B cell (primary cell): ENCODE data around the gene CYP2W1. TPM values are rescaled to one million over a fixed set of nuclear protein-coding genes. Genes with fewer than 3 reads are reported as not detected.

ENCODE experiments used
- ATAC-seq: fragments of 200-7000 bp; cut with Tn5 transposase; one replicate; pipeline ENCODE4 v1.10.0; 2021; ENCODE audit warnings: low read depth, mild to moderate bottlenecking, moderate number of reproducible peaks, moderate library complexity
- CTCF ChIA-PET: fragments of 350-600 bp; sonication (Branson Sonifier 250); formaldehyde crosslinking; loops from one replicate; lab custom pipeline; 2021; ENCODE audit warnings: antibody characterized with exemption, inconsistent platforms; lab: Charles Lee
- POLR2A ChIA-PET: fragments of 350-600 bp; sonication (Branson Sonifier 250); formaldehyde crosslinking; loops from one replicate; lab custom pipeline; 2021; ENCODE audit warnings: antibody characterized with exemption; lab: Charles Lee
- DNase-seq: peaks from one replicate; pipeline ENCODE4 v3.0.0; 2013
- H2AFZ ChIP-seq: 2 replicates; pipeline ENCODE4 v1.6.1; 2012; ENCODE audit warnings: mild to moderate bottlenecking, low read depth, low read length; ENCODE audit not compliant: insufficient read depth, poor library complexity, severe bottlenecking
- H3K27ac ChIP-seq, 2 donors: 1 replicate in 1 of 2; 2 replicates in 1 of 2; pipeline ENCODE4 v1.5.1; 2012 to 2013; ENCODE audit warnings: low read length in 2 of 2, mild to moderate bottlenecking in 2 of 2, moderate library complexity in 1 of 2
- H3K27me3 ChIP-seq, 4 experiments: fragments of 200-600 bp in 1 of 4; sonication (generic) in 1 of 4; replicated peaks in 1 of 4; 1 replicate in 2 of 4; 2 replicates in 2 of 4; pipeline versions ENCODE4 v1.6.1 to v1.7.0; 2013 to 2016; ENCODE audit warnings: low read length in 3 of 4, mild to moderate bottlenecking in 2 of 4, mixed read lengths in 1 of 4, moderate library complexity in 1 of 4; ENCODE audit not compliant: insufficient read depth in 4 of 4, control insufficient read depth in 3 of 4; ENCODE audit errors: control extremely low read depth in 1 of 4
- H3K36me3 ChIP-seq, 2 experiments: replicated peaks in 1 of 2; 1 replicate in 1 of 2; 2 replicates in 1 of 2; pipeline versions ENCODE4 v1.6.1 to v1.7.1; 2013; ENCODE audit warnings: low read length in 1 of 2; ENCODE audit not compliant: insufficient read depth in 2 of 2, control insufficient read depth in 1 of 2; ENCODE audit errors: control extremely low read depth in 1 of 2, extremely low read depth in 1 of 2
- H3K4me1 ChIP-seq, 2 donors: fragments of 200-600 bp in 1 of 2; sonication (generic) in 1 of 2; 1 replicate in 1 of 2; 2 replicates in 1 of 2; pipeline versions ENCODE4 v1.5.1 to v1.6.1; 2013 to 2017; ENCODE audit warnings: low read length in 2 of 2; ENCODE audit not compliant: control insufficient read depth in 2 of 2, insufficient read depth in 2 of 2
- H3K4me2 ChIP-seq: replicated peaks from 2 replicates; pipeline ENCODE3; 2012; ENCODE audit warnings: mild to moderate bottlenecking, low read depth, low read length; ENCODE audit not compliant: poor library complexity, severe bottlenecking
- H3K4me3 ChIP-seq, 5 experiments: fragments of 200-600 bp in 1 of 5; sonication (generic) in 1 of 5; 1 replicate in 3 of 5; 2 replicates in 2 of 5; pipeline versions ENCODE4 v1.5.1 to v1.7.0; 2011 to 2016; ENCODE audit warnings: low read length in 4 of 5, mild to moderate bottlenecking in 4 of 5, low read depth in 2 of 5, control low read depth in 1 of 5, moderate library complexity in 1 of 5; ENCODE audit not compliant: insufficient read depth in 1 of 5; ENCODE audit errors: control extremely low read depth in 1 of 5, extremely low read depth in 1 of 5
- H3K79me2 ChIP-seq: fragments of 200-600 bp; sonication (generic); one replicate; pipeline ENCODE4 v1.6.0; 2016; ENCODE audit warnings: low read length; ENCODE audit not compliant: control insufficient read depth, insufficient read depth
- H3K9ac ChIP-seq: fragments of 200-600 bp; sonication (generic); 2 replicates; pipeline ENCODE4 v1.6.1; 2017; ENCODE audit warnings: mild to moderate bottlenecking, low read length, moderate library complexity
- H3K9me3 ChIP-seq, 3 donors: one replicate each; pipeline versions ENCODE4 v1.6.1 to v1.7.1; 2013; ENCODE audit warnings: low read length in 2 of 3; ENCODE audit not compliant: control insufficient read depth in 2 of 3, insufficient read depth in 1 of 3; ENCODE audit errors: control extremely low read depth in 1 of 3
- H4K20me1 ChIP-seq: 2 replicates; pipeline ENCODE4 v1.6.0; 2012; ENCODE audit warnings: mild to moderate bottlenecking, low read length; ENCODE audit not compliant: insufficient read depth, control insufficient read depth, poor library complexity, severe bottlenecking
- H3K27ac Mint-ChIP-seq: one replicate; pipeline ENCODE4 v1.8.0; 2021; ENCODE audit warnings: mixed read lengths
- H3K27me3 Mint-ChIP-seq: one replicate; pipeline ENCODE4 v1.8.0; 2021; ENCODE audit warnings: mixed read lengths
- H3K4me1 Mint-ChIP-seq: one replicate; pipeline ENCODE4 v1.8.0; 2021; ENCODE audit warnings: mixed read lengths
- H3K4me3 Mint-ChIP-seq: one replicate; pipeline ENCODE4 v1.8.0; 2021; ENCODE audit warnings: mixed read lengths
- H3K9me3 Mint-ChIP-seq: one replicate; pipeline ENCODE4 v1.8.0; 2022; ENCODE audit warnings: mixed read lengths; ENCODE audit not compliant: insufficient read depth
- EZH2 ChIP-seq: IDR thresholded peaks from 2 replicates; pipeline ENCODE4 v1.6.1; 2012; ENCODE audit warnings: borderline replicate concordance, low read depth, mild to moderate bottlenecking, moderate library complexity, low read length; ENCODE audit not compliant: insufficient read depth, poor library complexity, severe bottlenecking
- whole genome bisulfite sequencing: methylation state at CpG from one replicate; pipeline ENCODE4 v1.1.5; 2013; ENCODE audit warnings: missing lambda C conversion rate; ENCODE audit not compliant: insufficient coverage; 5-methylcytosine and 5-hydroxymethylcytosine counted together
- intact Hi-C: fragments of 100-400 bp; cut with micrococcal nuclease; formaldehyde crosslinking; loops from one replicate; pipeline ENCODE4 v1.10.0; 2022
- polyA plus RNA-seq: library from polyadenylated mRNA; depleted of rRNA; stranded (reverse); fragments of >200 nt; gene quantifications from 2 replicates; pipeline ENCODE4 v1.2.3, GENCODE V29; 2012
- total RNA-seq, 2 donors: library from RNA; stranded (reverse); fragments of 120-200 nt in 1 of 2; gene quantifications; 1 replicate in 1 of 2; 2 replicates in 1 of 2; pipeline versions ENCODE4 v1.2.3 to v1.2.4, GENCODE V29; 2013 to 2022
- TF ChIP-seq, protein P1 (sequence below): fragments of 200-600 bp; IDR thresholded peaks from one replicate; pipeline ENCODE4 v1.8.0; 2022; ENCODE audit warnings: antibody characterized with exemption, mild to moderate bottlenecking

Gene CYP2W1
- total and polyA plus RNA-seq, 2 donors (not counting 1 experiment from before 2014, with no cell fraction given) = not detected

DNA sequence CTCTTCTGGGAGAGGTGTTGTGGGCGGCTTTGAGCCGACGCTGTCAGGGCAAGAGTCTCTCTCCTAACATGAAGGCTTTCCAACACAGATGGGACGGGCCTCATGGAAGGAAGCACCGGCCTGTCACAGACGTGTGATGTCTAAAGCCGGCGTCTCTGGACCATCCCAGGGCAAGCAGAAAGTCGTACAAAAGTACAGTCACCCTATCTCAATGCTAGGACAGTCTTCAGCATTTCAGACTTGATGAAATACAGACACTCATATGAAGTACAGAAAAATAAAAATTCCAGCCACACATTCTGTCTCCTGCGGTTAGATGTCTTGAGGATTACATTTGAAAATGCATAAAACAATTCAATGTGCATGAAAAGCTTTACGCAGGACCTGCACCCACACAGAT, 30.6 kb downstream of the CYP2W1 start:
- peaks cover 17 to 26% of the 10 kb centered on the region in 2 donors for H3K4me1 ChIP-seq
- Mint-ChIP-seq H3K27ac (no peak overlapping the region), H3K27me3 (no peaks in the 10 kb centered on the region), H3K4me3 (no peak overlapping the region), H3K4me1 (peaks cover 51% of the 10 kb centered on the region), H3K9me3 (no peaks in the 10 kb centered on the region)
- no peak for TF ChIP-seq EZH2
- TF ChIP-seq, protein P1, sequence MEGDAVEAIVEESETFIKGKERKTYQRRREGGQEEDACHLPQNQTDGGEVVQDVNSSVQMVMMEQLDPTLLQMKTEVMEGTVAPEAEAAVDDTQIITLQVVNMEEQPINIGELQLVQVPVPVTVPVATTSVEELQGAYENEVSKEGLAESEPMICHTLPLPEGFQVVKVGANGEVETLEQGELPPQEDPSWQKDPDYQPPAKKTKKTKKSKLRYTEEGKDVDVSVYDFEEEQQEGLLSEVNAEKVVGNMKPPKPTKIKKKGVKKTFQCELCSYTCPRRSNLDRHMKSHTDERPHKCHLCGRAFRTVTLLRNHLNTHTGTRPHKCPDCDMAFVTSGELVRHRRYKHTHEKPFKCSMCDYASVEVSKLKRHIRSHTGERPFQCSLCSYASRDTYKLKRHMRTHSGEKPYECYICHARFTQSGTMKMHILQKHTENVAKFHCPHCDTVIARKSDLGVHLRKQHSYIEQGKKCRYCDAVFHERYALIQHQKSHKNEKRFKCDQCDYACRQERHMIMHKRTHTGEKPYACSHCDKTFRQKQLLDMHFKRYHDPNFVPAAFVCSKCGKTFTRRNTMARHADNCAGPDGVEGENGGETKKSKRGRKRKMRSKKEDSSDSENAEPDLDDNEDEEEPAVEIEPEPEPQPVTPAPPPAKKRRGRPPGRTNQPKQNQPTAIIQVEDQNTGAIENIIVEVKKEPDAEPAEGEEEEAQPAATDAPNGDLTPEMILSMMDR = no peak
- H3K9me3 ChIP-seq = peaks cover 0 to 9% (median 0%) of the 10 kb centered on the region in 3 donors
- H3K27me3 ChIP-seq = no peaks in the 10 kb centered on the region
- H3K9ac ChIP-seq = no peak overlapping the region
- intact Hi-C loops = no loop called here
- H4K20me1 ChIP-seq = peaks cover 93% of the 10 kb centered on the region
- WGBS = 98% methylated on average over 7 of the region's 11 CpGs
- no peak overlapping the region for H2AFZ ChIP-seq
- ChIA-PET CTCF (interaction anchor here (1.0 kb wide), 1 partner anchor 18 kb away, joined by 3 read pairs; no protein-coding TSS in a partner anchor), POLR2A (interaction anchor here (0.5 kb wide), 1 partner anchor 8 kb away, joined by 4 read pairs; no protein-coding TSS in a partner anchor)
- no peak for ATAC-seq
- H3K4me3 ChIP-seq = no peak overlapping the region
- H3K4me2 ChIP-seq = no peak overlapping the region
- H3K27ac ChIP-seq = no peak overlapping the region
- H3K36me3 ChIP-seq = peaks cover 0 to 24% of the 10 kb centered on the region in 2 experiments
- DNase-seq = no peak
- peaks cover 86% of the 10 kb centered on the region for H3K79me2 ChIP-seq

DNA sequence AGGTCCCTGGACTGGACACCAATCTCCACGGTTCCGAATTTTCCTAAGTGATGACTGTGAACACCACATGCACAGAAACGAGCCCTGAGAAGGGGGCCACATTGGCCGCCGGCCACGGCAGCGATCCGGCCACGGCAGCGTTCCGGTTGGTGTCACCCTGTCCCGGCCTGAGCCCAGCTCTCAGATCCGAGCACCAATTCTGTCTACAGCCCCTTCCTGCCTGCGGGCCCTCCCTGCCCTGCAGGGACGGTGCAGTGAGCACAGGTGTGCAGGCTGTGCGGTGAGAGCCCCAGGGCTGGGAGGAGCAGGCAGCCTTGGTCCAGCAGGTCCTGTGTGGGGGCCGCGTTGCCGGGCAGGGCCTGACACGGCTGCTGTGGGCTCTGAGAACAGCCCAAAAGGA, 31.7 kb downstream of the CYP2W1 start:
- Histone ChIP-seq H4K20me1 (peaks cover 92% of the 10 kb centered on the region), H3K4me2 (no peak overlapping the region), H3K9ac (no peak overlapping the region), H3K4me1 (peaks cover 17 to 29% of the 10 kb centered on the region in 2 donors), H3K79me2 (peaks cover 91% of the 10 kb centered on the region), H3K36me3 (peaks cover 0 to 17% of the 10 kb centered on the region in 2 experiments), H3K4me3 (no peak overlapping the region), H3K27ac (no peak overlapping the region), H3K9me3 (peaks cover 0 to 4% (median 0%) of the 10 kb centered on the region in 3 donors), H3K27me3 (no peaks in the 10 kb centered on the region), H2AFZ (no peak overlapping the region)
- DNase-seq = no peak
- peaks cover 54% of the 10 kb centered on the region for H3K4me1 Mint-ChIP-seq
- ChIA-PET CTCF (no interaction called here), POLR2A (no interaction called here)
- H3K4me3 Mint-ChIP-seq = no peak overlapping the region
- peak overlapping the region; percentile 15 for H3K27ac Mint-ChIP-seq
- H3K27me3 Mint-ChIP-seq = no peaks in the 10 kb centered on the region
- WGBS = 90% methylated on average over 20 of the region's 20 CpGs
- H3K9me3 Mint-ChIP-seq = no peaks in the 10 kb centered on the region
- TF ChIP-seq, protein P1 = no peak
- no peak for TF ChIP-seq EZH2
- ATAC-seq = no peak
- intact Hi-C loops = no loop called here
